HL-60 (cell line): ENCODE data around the gene SAPCD2.

Source experiments
- DNase-seq, 2 experiments: peaks; one replicate each; pipeline ENCODE4 v3.0.0-alpha.2; 2010 to 2020; ENCODE audit warnings: low read depth in 1 of 2, low spot score in 1 of 2
- H3K27ac ChIP-seq: fragments of 250-450 bp; sonication (Bioruptor Pico); replicated peaks from 2 replicates; pipeline ENCODE4 v1.5.1; 2020; ENCODE audit warnings: mild to moderate bottlenecking, moderate library complexity
- H3K27me3 ChIP-seq: fragments of 250-450 bp; sonication (Bioruptor Pico); 2 replicates; pipeline ENCODE4 v1.5.1; 2021; ENCODE audit warnings: mild to moderate bottlenecking, moderate library complexity; ENCODE audit not compliant: insufficient read depth, poor library complexity, severe bottlenecking
- H3K4me3 ChIP-seq: replicated peaks from 2 replicates; pipeline ENCODE4 v1.5.1; 2011; ENCODE audit warnings: mild to moderate bottlenecking, control low read depth, low read length; ENCODE audit not compliant: insufficient read depth
- CTCF ChIP-seq: IDR thresholded peaks from one replicate; pipeline ENCODE4 v1.5.1; 2011; ENCODE audit warnings: low read length, control low read depth, inconsistent platforms; ENCODE audit not compliant: insufficient read depth
- GABPA ChIP-seq: IDR thresholded peaks from 2 replicates; pipeline ENCODE4 v1.6.1; 2012; ENCODE audit warnings: low read depth
- POLR2AphosphoS5 ChIP-seq: IDR thresholded peaks from 2 replicates; pipeline ENCODE4 v1.6.1; 2012; ENCODE audit warnings: low read depth
- REST ChIP-seq: IDR thresholded peaks from 2 replicates; pipeline ENCODE4 v1.6.1; 2012; ENCODE audit warnings: low read depth; ENCODE audit not compliant: insufficient replicate concordance
- SPI1 ChIP-seq: IDR thresholded peaks from 2 replicates; pipeline ENCODE4 v1.6.1; 2012; ENCODE audit warnings: low read depth, mild to moderate bottlenecking, borderline replicate concordance

SAPCD2 gene

GRCh38 chr9:137077758-137078693, 7.7 kb upstream of the SAPCD2 start:
- TF ChIP-seq CTCF, result no peak
- no peak for TF ChIP-seq SPI1
- TF ChIP-seq REST, result no peak
- no peak for TF ChIP-seq POLR2AphosphoS5
- TF ChIP-seq GABPA, result no peak
- Histone ChIP-seq H3K4me3 (peak overlapping the region; percentile 60), H3K27me3 (peaks cover 10% of the 10 kb centered on the region), H3K27ac (no peak overlapping the region)
- no peak for DNase-seq

GRCh38 chr9:137077010-137077747, 6.8 kb upstream of the SAPCD2 start, which contains the start of gene UAP1L1:
Gene UAP1L1, plus strand, starts transcription at chr9:137077517. Its CDS starts 16 bp downstream, at chr9:137077533.
- H3K27ac ChIP-seq, result no peak within 1 kb of the TSS
- peak within 1 kb of the TSS; percentile 60 for H3K4me3 ChIP-seq
- peak in 1 of 2 experiments; percentile 66 for DNase-seq
- H3K27me3 ChIP-seq, result peaks cover 10% of the 10 kb centered on the region
- TF ChIP-seq POLR2AphosphoS5, result no peak
- no peak for TF ChIP-seq CTCF
- no peak for TF ChIP-seq REST
- no peak for TF ChIP-seq GABPA
- TF ChIP-seq SPI1, result no peak

- DNase-seq, result no peak
- TF ChIP-seq REST, result no peak
- no peak for TF ChIP-seq GABPA
- no peak for TF ChIP-seq POLR2AphosphoS5
- TF ChIP-seq CTCF, result no peak
- no peak for TF ChIP-seq SPI1
- H3K4me3 ChIP-seq, result no peak overlapping the region
- peaks cover 10% of the 10 kb centered on the region for H3K27me3 ChIP-seq
- no peak overlapping the region for H3K27ac ChIP-seq
These were observed 6.3 kb upstream of the SAPCD2 start for GRCh38 chr9:137076636-137077009.
